ENCODE measurements around the gene CDC14A.
A peak's percentile ranks its signal among the peaks of the same experiment; 100 is the strongest.

The CDC14A gene

DNA sequence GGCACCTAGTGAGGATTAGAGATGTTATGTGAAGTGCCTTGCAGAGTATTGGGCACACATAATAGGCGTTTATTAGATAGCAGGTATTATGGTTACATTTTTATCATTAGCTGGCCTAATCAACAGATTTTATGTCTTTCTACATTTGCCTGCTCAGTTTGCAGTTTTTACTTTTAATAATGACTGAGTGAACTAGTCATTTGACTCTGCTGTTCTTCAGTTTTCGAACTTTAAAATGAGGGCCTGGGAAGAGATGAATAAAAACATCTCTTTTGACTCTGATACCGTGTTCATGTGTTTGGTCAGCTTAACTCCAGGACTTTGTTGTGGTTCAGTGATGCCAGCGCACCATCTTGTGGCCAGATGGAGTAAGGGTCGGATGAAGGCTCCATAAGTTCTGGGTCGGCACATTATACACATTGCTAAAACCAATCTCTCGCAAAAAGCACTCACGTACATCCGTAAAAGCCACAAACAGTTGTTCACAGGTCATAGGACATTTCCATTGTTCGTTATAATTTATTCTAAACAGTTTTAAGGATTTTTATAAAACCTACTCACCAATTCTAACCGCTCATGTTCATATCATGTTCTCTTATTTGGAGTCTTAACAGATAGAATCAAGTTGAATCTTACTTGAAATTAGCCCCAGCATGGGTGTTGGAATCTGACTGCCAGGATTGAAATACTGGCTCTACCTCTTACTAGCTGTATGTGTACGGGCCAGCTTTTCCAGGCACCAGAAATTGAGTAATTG lies 107.2 kb downstream of the CDC14A start:
- no peaks in the 10 kb centered on the region for H3K9me3 ChIP-seq (ENCODE audit: control insufficient read depth, insufficient read depth, low read length)
- no peaks in the 10 kb centered on the region for H3K36me3 ChIP-seq (ENCODE audit: control insufficient read depth, low read length)
- H3K27me3 ChIP-seq (ENCODE audit: control insufficient read depth, low read length): no peaks in the 10 kb centered on the region
- no peaks in the 10 kb centered on the region for H3K9me2 ChIP-seq (replicated peaks; ENCODE audit: control insufficient read depth, low read length)
- no peak overlapping the region for H3K4me2 ChIP-seq (ENCODE audit: low read length)
- peaks cover 13% of the 10 kb centered on the region for H3K4me1 ChIP-seq (ENCODE audit: control insufficient read depth, low read length)
- no peaks in the 10 kb centered on the region for H4K20me1 ChIP-seq (ENCODE audit: control insufficient read depth, insufficient read depth, low read depth, low read length)
- H3K27ac ChIP-seq (ENCODE audit: low read depth, low read length): no peak overlapping the region
- no peaks in the 10 kb centered on the region for H3K79me2 ChIP-seq (ENCODE audit: control insufficient read depth, low read length)
- no peak for TF ChIP-seq EZH2phosphoT487 (IDR thresholded peaks at IDR 0.05; ENCODE audit: borderline replicate concordance, low read length)
- peak; percentile 84 for TF ChIP-seq CTCF (IDR thresholded peaks at IDR 0.05; ENCODE audit: low read depth, low read length, poor library complexity, severe bottlenecking)
- H3K4me3 ChIP-seq (ENCODE audit: low read length): no peak overlapping the region
- H3F3A ChIP-seq (ENCODE audit: control insufficient read depth, insufficient read depth): peaks cover 2% of the 10 kb centered on the region; the same call in 1 of the 2 replicates

DNA sequence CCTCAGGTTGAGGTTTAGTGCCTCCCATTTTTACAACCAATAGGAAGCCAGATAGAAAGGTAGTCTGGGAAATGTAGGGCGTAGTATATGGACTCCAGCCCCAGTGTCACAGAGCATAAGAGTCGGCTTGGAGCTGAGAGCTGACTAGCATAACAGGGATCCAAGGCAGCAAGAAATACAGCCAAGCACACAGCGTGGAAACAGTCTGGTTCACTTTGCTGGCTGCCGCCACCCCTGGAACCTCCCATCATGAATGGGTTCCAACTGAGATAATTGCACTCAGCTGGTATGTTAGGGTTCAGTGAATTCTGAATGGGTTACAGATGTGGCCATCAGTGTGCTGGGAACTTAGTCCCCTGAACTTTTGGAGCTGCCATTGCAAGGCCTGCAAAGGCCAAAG lies 108.9 kb downstream of the CDC14A start:
- no peak overlapping the region for H3K4me3 ChIP-seq (ENCODE audit: low read length)
- H3K27me3 ChIP-seq (ENCODE audit: control insufficient read depth, low read length): no peaks in the 10 kb centered on the region
- TF ChIP-seq CTCF (IDR thresholded peaks at IDR 0.05; ENCODE audit: low read depth, low read length, poor library complexity, severe bottlenecking): no peak
- TF ChIP-seq EZH2phosphoT487 (IDR thresholded peaks at IDR 0.05; ENCODE audit: borderline replicate concordance, low read length): no peak
- no peaks in the 10 kb centered on the region for H3K9me3 ChIP-seq (ENCODE audit: control insufficient read depth, insufficient read depth, low read length)
- H4K20me1 ChIP-seq (ENCODE audit: control insufficient read depth, insufficient read depth, low read depth, low read length): no peaks in the 10 kb centered on the region
- H3K4me1 ChIP-seq (ENCODE audit: control insufficient read depth, low read length): peaks cover 13% of the 10 kb centered on the region
- H3K79me2 ChIP-seq (ENCODE audit: control insufficient read depth, low read length): no peaks in the 10 kb centered on the region
- H3K4me2 ChIP-seq (ENCODE audit: low read length): no peak overlapping the region
- no peaks in the 10 kb centered on the region for H3K36me3 ChIP-seq (ENCODE audit: control insufficient read depth, low read length)
- no peaks in the 10 kb centered on the region for H3K9me2 ChIP-seq (replicated peaks; ENCODE audit: control insufficient read depth, low read length)
- no peaks in the 10 kb centered on the region for H3F3A ChIP-seq (ENCODE audit: control insufficient read depth, insufficient read depth)
- no peak overlapping the region for H3K27ac ChIP-seq (ENCODE audit: low read depth, low read length)

- H3K9me2 ChIP-seq (replicated peaks; ENCODE audit: control insufficient read depth, low read length): no peaks in the 10 kb centered on the region
- H3K27me3 ChIP-seq (ENCODE audit: control insufficient read depth, low read length): no peaks in the 10 kb centered on the region
- H3K4me2 ChIP-seq (ENCODE audit: low read length): no peak overlapping the region
- no peaks in the 10 kb centered on the region for H4K20me1 ChIP-seq (ENCODE audit: control insufficient read depth, insufficient read depth, low read depth, low read length)
- H3K4me1 ChIP-seq (ENCODE audit: control insufficient read depth, low read length): peaks cover 13% of the 10 kb centered on the region
- H3F3A ChIP-seq (ENCODE audit: control insufficient read depth, insufficient read depth): no peaks in the 10 kb centered on the region
- no peaks in the 10 kb centered on the region for H3K79me2 ChIP-seq (ENCODE audit: control insufficient read depth, low read length)
- no peaks in the 10 kb centered on the region for H3K9me3 ChIP-seq (ENCODE audit: control insufficient read depth, insufficient read depth, low read length)
- H3K36me3 ChIP-seq (ENCODE audit: control insufficient read depth, low read length): no peaks in the 10 kb centered on the region
- TF ChIP-seq EZH2phosphoT487 (IDR thresholded peaks at IDR 0.05; ENCODE audit: borderline replicate concordance, low read length) (no peak), CTCF (IDR thresholded peaks at IDR 0.05; ENCODE audit: low read depth, low read length, poor library complexity, severe bottlenecking) (no peak)
- no peak overlapping the region for H3K4me3 ChIP-seq (ENCODE audit: low read length)
- H3K27ac ChIP-seq (ENCODE audit: low read depth, low read length): no peak overlapping the region
Observed at GRCh38 chr1:100462326-100463025, 110.2 kb downstream of the CDC14A start.

Measured in DOHH2 (cell line).